ENCODE measurements around the gene TRIL.
A peak's percentile ranks its signal among the peaks of the same experiment; 100 is the strongest.

Gene TRIL, protein sequence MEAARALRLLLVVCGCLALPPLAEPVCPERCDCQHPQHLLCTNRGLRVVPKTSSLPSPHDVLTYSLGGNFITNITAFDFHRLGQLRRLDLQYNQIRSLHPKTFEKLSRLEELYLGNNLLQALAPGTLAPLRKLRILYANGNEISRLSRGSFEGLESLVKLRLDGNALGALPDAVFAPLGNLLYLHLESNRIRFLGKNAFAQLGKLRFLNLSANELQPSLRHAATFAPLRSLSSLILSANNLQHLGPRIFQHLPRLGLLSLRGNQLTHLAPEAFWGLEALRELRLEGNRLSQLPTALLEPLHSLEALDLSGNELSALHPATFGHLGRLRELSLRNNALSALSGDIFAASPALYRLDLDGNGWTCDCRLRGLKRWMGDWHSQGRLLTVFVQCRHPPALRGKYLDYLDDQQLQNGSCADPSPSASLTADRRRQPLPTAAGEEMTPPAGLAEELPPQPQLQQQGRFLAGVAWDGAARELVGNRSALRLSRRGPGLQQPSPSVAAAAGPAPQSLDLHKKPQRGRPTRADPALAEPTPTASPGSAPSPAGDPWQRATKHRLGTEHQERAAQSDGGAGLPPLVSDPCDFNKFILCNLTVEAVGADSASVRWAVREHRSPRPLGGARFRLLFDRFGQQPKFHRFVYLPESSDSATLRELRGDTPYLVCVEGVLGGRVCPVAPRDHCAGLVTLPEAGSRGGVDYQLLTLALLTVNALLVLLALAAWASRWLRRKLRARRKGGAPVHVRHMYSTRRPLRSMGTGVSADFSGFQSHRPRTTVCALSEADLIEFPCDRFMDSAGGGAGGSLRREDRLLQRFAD

DNA sequence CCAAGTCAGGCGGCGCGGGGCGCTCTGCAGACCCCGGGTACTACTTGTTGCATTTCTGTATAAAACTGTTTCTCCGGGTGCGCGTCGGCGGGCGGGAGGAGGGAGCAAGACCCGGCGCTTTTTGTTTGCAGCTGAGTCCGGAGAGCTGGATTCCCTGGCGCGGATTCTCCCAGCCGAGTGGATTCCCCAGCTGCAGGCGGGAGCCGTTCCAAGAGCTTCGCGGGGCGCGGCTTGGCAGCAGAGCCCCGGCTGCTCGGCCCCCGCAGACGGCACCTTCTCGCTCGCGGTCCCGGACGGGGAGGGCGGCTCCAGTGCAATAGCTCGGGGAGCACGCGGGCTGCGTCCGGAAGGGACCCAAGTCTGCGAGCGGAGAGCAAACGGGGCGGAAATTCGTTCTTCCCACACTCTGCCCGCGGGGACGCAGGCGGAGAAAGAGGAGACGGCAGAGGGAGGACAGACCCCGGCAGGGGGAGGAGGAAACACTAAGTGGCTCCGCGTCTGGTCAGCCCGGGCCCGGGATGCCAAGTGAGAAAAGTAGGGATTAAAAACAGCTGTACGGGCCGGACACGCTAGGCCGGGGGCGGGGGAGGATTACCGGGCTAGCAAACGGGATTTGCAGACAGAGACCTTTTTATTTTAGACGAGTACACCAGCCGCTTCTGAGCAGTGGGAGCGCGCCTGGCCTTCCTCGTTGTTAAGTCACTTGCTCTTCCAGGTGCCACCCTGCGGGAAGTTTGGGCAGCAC, at the start of gene TRIL:
Gene TRIL (minus strand): TSS at position 96 of the 745 bp plus-strand sequence. CDS start 284 bp downstream, outside the sequence.
- TF ChIP-seq, protein P1, sequence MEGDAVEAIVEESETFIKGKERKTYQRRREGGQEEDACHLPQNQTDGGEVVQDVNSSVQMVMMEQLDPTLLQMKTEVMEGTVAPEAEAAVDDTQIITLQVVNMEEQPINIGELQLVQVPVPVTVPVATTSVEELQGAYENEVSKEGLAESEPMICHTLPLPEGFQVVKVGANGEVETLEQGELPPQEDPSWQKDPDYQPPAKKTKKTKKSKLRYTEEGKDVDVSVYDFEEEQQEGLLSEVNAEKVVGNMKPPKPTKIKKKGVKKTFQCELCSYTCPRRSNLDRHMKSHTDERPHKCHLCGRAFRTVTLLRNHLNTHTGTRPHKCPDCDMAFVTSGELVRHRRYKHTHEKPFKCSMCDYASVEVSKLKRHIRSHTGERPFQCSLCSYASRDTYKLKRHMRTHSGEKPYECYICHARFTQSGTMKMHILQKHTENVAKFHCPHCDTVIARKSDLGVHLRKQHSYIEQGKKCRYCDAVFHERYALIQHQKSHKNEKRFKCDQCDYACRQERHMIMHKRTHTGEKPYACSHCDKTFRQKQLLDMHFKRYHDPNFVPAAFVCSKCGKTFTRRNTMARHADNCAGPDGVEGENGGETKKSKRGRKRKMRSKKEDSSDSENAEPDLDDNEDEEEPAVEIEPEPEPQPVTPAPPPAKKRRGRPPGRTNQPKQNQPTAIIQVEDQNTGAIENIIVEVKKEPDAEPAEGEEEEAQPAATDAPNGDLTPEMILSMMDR (IDR thresholded peaks at IDR 0.05; ENCODE audit: extremely low read depth, missing control alignments), result no peak
- DNase-seq (ENCODE audit: low spot score), result peak; percentile 23

DNA sequence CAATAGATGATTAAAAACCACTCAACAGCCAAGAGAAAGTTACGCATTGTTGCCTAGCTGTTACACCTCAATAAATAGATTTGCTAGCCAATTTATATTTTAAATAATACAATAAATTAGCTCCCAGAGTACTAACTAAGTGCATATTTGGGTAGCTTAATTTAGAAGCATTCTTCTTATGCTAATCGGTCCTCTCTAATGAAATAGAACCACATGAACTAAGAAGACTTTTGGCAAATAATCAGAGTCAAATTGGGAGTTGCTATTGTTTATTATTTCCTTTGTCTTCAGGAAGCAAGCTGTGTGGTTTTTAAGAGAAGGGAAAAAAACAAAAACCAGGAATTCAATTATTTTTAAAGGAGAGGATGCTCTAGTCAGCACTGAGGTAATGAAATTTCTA, 49.0 kb upstream of the TRIL start:
- DNase-seq (ENCODE audit: low spot score), result no peak

DNA sequence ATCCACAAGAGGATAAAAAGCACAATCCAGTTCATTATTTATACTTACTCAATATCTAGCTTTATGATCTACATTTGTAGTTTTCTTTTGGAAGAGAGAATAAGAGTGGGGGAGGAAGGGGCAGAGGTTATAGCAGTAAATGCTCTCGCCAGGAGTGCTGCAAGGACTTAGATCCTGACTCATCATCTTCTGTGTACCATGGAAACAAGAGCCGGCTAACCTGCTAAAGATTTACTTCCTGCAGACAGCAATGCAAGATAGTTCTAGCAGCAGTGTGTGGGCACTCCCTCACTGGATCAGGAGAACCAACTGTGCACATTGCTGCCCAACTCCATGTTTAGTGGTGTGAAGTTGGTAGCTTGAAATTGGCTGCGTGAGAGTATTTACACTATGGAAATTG, 47.7 kb upstream of the TRIL start:
- TF ChIP-seq, protein P1 (IDR thresholded peaks at IDR 0.05; ENCODE audit: extremely low read depth, missing control alignments), result no peak
- DNase-seq (ENCODE audit: low spot score), result no peak

More for the DNA sequence above, 49.0 kb upstream of the TRIL start:
- TF ChIP-seq, protein P1 (IDR thresholded peaks at IDR 0.05; ENCODE audit: extremely low read depth, missing control alignments), result no peak

DNA sequence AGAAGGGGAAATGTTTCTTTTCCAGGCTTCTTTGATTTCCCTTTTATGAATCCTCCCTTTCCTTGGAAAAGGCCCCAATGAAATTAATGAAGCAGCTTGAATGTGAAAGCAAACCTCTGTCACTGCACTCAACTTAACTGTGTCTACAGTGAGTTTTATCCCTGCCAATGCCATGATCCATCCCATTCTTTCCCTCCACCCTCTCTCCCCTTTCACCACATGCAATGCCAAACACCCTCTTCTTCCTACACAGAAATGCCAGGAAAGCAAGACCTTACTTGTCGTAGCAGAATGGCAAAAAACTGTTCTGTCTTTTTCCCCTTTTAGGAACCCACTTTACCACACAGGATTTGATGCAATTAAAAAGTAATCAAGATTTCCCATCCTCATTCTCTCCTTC, 47.3 kb upstream of the TRIL start:
- TF ChIP-seq, protein P1 (IDR thresholded peaks at IDR 0.05; ENCODE audit: extremely low read depth, missing control alignments), result no peak
- DNase-seq (ENCODE audit: low spot score), result no peak

DNA sequence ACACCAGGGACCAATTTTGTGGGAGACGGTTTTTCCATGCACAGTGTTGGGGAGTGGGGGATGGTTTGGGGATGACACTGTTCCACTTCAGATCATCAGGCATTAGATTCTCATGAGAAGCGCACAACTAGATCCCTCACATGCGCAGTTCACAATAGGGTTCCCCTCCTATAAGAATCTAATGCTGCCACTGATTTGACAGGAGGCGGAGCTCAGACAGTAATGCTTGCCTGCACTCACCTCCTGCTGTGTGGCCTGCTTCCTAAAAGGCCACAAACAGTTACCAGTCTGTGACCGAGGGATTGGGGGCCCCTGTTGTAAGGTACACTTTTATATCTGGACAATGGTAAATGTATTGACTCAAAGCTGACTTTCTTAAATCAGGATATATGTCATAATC, 45.6 kb upstream of the TRIL start:
- TF ChIP-seq, protein P1 (IDR thresholded peaks at IDR 0.05; ENCODE audit: extremely low read depth, missing control alignments), result no peak
- no peak for DNase-seq (ENCODE audit: low spot score)

DNA sequence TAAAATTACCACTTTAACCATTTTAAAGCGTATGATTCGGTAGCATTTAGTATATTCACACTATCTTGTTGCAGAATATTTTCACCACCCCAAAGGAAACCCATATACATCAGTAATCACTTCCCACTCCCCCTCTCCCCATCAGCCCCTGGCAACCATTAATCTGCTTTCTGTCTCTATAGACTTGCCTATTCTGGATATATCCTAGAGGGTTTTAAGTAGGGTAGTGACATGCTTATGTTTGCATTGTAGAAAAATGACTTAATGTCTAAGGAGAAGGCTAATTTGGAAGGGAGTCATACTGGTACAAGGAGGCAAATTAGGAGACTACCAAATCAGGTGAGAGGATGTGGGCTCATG, 42.6 kb upstream of the TRIL start:
- TF ChIP-seq, protein P1 (IDR thresholded peaks at IDR 0.05; ENCODE audit: extremely low read depth, missing control alignments), result no peak
- no peak for DNase-seq (ENCODE audit: low spot score)
